Natural killer cell (primary cell): ENCODE results near the gene MYLK. TPM values are rescaled to one million over a fixed set of nuclear protein-coding genes. Genes with fewer than 3 reads are reported as not detected.

Source experiments
- ATAC-seq, 3 donors: fragments of 150-1000 bp in 2 of 3; fragments of 200-7000 bp in 1 of 3; cut with Tn5 transposase; 1 replicate in 1 of 3; 2 replicates in 2 of 3; pipeline ENCODE4 v1.10.0; 2021; ENCODE audit warnings: mild to moderate bottlenecking in 2 of 3, moderate library complexity in 2 of 3
- DNase-seq, 2 donors: peaks; one replicate each; pipeline versions ENCODE4 v3.0.0 to v3.0.0-alpha.2; 2013 to 2021; ENCODE audit warnings: mixed read lengths in 1 of 2
- H3K27ac ChIP-seq: one replicate; pipeline ENCODE4 v1.5.1; 2013; ENCODE audit warnings: mild to moderate bottlenecking, low read length
- H3K27me3 ChIP-seq: one replicate; pipeline ENCODE4 v1.6.1; 2013; ENCODE audit warnings: low read length; ENCODE audit not compliant: control insufficient read depth, insufficient read depth
- H3K36me3 ChIP-seq: one replicate; pipeline ENCODE4 v1.6.1; 2013; ENCODE audit warnings: low read length; ENCODE audit not compliant: control insufficient read depth, insufficient read depth
- H3K4me1 ChIP-seq: one replicate; pipeline ENCODE4 v1.6.1; 2013; ENCODE audit warnings: low read length; ENCODE audit not compliant: control insufficient read depth, insufficient read depth
- H3K4me3 ChIP-seq: one replicate; pipeline ENCODE4 v1.5.1; 2013; ENCODE audit warnings: low read length
- H3K9me3 ChIP-seq: one replicate; pipeline ENCODE4 v1.6.1; 2013; ENCODE audit warnings: low read length; ENCODE audit not compliant: control insufficient read depth, insufficient read depth
- H3K27ac Mint-ChIP-seq, 2 donors: one replicate each; pipeline ENCODE4 v1.8.0; 2022; ENCODE audit warnings: mild to moderate bottlenecking in 2 of 2, mixed read lengths in 2 of 2, moderate library complexity in 1 of 2
- H3K27me3 Mint-ChIP-seq, 2 donors: one replicate each; pipeline ENCODE4 v1.8.0; 2022; ENCODE audit warnings: low read depth in 2 of 2, mixed read lengths in 2 of 2
- H3K36me3 Mint-ChIP-seq: one replicate; pipeline ENCODE4 v1.8.0; 2022; ENCODE audit warnings: mixed read lengths
- H3K4me1 Mint-ChIP-seq, 2 donors: one replicate each; pipeline ENCODE4 v1.8.0; 2022; ENCODE audit warnings: mixed read lengths in 2 of 2
- H3K4me3 Mint-ChIP-seq: one replicate; pipeline ENCODE4 v1.8.0; 2022; ENCODE audit warnings: mild to moderate bottlenecking, moderate library complexity, mixed read lengths
- H3K9me3 Mint-ChIP-seq, 2 donors: one replicate each; pipeline ENCODE4 v1.8.0; 2022; ENCODE audit warnings: mixed read lengths in 2 of 2
- CTCF ChIP-seq: fragments of 200-600 bp; IDR thresholded peaks from one replicate; pipeline ENCODE4 v1.8.0; 2022; ENCODE audit warnings: antibody characterized with exemption
- WGBS: methylation state at CpG from one replicate; pipeline ENCODE4 v1.1.7; 2013; ENCODE audit warnings: missing lambda C conversion rate; ENCODE audit not compliant: insufficient coverage; 5-methylcytosine and 5-hydroxymethylcytosine counted together
- intact Hi-C: fragments of 100-400 bp; cut with micrococcal nuclease; formaldehyde crosslinking; loops from one replicate; pipeline ENCODE4 v1.14.2; 2022
- total RNA-seq, 4 donors: library from RNA; stranded (reverse); fragments of 120-200 nt in 1 of 4; gene quantifications; one replicate each; pipeline versions ENCODE4 v1.2.3 to v1.2.4, GENCODE V29; 2013 to 2022

MYLK gene
- total RNA-seq, 3 donors from 2014 or later (not counting 1 experiment from before 2014, with no cell fraction given) = 0.39 to 5.4 (median 3.4) TPM

GRCh38 chr3:123651449-123652341, 232.4 kb downstream of the MYLK start:
- ATAC-seq (no peak), DNase-seq (no peak)
- Mint-ChIP-seq H3K27me3 (no peaks in the 10 kb centered on the region), H3K9me3 (no peaks in the 10 kb centered on the region), H3K36me3 (no peaks in the 10 kb centered on the region), H3K4me1 (no peaks in the 10 kb centered on the region), H3K27ac (no peak overlapping the region), H3K4me3 (no peak overlapping the region)
- Histone ChIP-seq H3K4me1 (no peaks in the 10 kb centered on the region), H3K27ac (no peak overlapping the region), H3K27me3 (no peaks in the 10 kb centered on the region), H3K9me3 (no peaks in the 10 kb centered on the region), H3K4me3 (no peak overlapping the region), H3K36me3 (no peaks in the 10 kb centered on the region)
- intact Hi-C loops = no loop called here
- 86% methylated on average over 11 of the region's 11 CpGs for WGBS
- no peak for TF ChIP-seq CTCF

GRCh38 chr3:123650101-123650500, 234.0 kb downstream of the MYLK start:
- Histone ChIP-seq H3K27me3 (no peaks in the 10 kb centered on the region), H3K9me3 (no peaks in the 10 kb centered on the region), H3K27ac (no peak overlapping the region), H3K4me1 (no peaks in the 10 kb centered on the region), H3K4me3 (no peak overlapping the region), H3K36me3 (no peaks in the 10 kb centered on the region)
- intact Hi-C loops = no loop called here
- H3K27me3 Mint-ChIP-seq = no peaks in the 10 kb centered on the region
- no peaks in the 10 kb centered on the region for H3K9me3 Mint-ChIP-seq
- H3K4me3 Mint-ChIP-seq = no peak overlapping the region
- DNase-seq (no peak), ATAC-seq (no peak)
- H3K36me3 Mint-ChIP-seq = no peaks in the 10 kb centered on the region
- 94% methylated on average over 8 of the region's 8 CpGs for WGBS
- no peaks in the 10 kb centered on the region for H3K4me1 Mint-ChIP-seq
- no peak for TF ChIP-seq CTCF
- H3K27ac Mint-ChIP-seq = no peak overlapping the region

GRCh38 chr3:123648696-123649405, 235.3 kb downstream of the MYLK start:
- Histone ChIP-seq H3K27ac (no peak overlapping the region), H3K36me3 (no peaks in the 10 kb centered on the region), H3K9me3 (no peaks in the 10 kb centered on the region), H3K27me3 (no peaks in the 10 kb centered on the region), H3K4me1 (no peaks in the 10 kb centered on the region), H3K4me3 (no peak overlapping the region)
- no peak for TF ChIP-seq CTCF
- Mint-ChIP-seq H3K4me3 (no peak overlapping the region), H3K9me3 (no peaks in the 10 kb centered on the region), H3K27ac (no peak overlapping the region), H3K36me3 (no peaks in the 10 kb centered on the region), H3K4me1 (no peaks in the 10 kb centered on the region), H3K27me3 (no peaks in the 10 kb centered on the region)
- DNase-seq = no peak
- no peak for ATAC-seq
- intact Hi-C loops = no loop called here
- WGBS = 89% methylated on average over 10 of the region's 10 CpGs
